HS-27A (cell line): ENCODE data around the gene PDE6B.
"Not testable (repeated sequence)": the region's sequence is repeated elsewhere in the genome, so short reads cannot be mapped to it uniquely, and the experiment has no call there.

ENCODE experiments used
- DNase-seq: peaks from one replicate; pipeline ENCODE4 v3.0.0-alpha.2; 2012; ENCODE audit warnings: low read depth, missing footprints

Gene PDE6B

DNA sequence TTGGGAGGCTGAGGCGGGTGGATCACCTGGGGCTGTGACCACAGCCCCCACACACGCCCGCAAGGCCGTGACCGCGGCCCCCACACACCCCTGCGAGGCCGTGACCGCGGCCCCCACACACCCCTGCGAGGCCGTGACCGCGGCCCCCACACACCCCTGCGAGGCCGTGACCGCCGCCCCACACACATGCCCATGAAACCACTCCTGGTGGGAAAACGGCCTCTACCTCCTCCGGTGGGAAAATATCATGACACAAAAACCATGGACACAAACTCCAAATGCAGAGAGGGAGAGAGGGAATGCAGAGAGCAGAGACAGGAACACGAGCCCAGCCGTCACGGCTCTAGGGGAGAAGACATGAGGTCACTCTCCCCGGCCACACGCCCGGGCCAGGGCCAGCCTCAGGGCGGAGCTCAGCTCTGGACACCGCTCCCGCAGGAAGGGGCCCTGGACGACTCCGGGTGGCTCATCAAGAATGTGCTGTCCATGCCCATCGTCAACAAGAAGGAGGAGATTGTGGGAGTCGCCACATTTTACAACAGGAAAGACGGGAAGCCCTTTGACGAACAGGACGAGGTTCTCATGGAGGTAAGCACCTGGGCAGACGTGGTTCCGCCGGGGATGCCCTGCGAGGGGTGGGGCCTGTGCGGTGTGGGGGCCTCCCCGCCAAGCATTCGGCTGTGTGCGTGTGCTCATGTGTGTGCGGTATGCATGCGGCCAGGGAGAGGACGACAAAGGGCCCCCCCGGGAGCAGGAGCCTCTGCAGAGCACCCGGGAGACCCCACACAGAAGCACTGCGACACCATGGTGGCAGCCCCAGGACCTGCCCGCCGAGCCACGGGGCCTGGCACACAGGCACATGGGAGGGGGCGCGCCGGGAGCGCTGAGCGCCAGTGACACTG lies 31.3 kb downstream of the PDE6B start:
- DNase-seq, result no peak

DNA sequence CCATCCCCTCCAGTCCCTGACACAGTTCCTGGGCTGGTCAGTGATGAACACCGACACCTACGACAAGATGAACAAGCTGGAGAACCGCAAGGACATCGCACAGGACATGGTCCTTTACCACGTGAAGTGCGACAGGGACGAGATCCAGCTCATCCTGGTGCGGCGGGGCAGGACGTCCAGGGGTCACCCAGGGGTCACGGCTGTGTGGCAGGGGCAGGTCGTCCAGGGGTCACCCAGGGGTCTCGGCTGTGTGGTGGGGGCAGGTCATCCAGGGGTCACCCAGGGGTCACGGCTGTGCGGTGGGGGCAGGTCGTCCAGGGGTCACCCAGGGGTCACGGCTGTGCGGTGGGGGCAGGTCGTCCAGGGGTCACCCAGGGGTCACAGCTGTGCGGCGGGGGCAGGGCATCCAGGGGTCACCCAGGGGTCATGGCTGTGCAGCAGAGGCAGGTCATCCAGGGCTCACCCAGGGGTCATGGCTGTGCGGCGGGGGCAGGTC lies 32.0 kb downstream of the PDE6B start:
- DNase-seq, result no peak

DNA sequence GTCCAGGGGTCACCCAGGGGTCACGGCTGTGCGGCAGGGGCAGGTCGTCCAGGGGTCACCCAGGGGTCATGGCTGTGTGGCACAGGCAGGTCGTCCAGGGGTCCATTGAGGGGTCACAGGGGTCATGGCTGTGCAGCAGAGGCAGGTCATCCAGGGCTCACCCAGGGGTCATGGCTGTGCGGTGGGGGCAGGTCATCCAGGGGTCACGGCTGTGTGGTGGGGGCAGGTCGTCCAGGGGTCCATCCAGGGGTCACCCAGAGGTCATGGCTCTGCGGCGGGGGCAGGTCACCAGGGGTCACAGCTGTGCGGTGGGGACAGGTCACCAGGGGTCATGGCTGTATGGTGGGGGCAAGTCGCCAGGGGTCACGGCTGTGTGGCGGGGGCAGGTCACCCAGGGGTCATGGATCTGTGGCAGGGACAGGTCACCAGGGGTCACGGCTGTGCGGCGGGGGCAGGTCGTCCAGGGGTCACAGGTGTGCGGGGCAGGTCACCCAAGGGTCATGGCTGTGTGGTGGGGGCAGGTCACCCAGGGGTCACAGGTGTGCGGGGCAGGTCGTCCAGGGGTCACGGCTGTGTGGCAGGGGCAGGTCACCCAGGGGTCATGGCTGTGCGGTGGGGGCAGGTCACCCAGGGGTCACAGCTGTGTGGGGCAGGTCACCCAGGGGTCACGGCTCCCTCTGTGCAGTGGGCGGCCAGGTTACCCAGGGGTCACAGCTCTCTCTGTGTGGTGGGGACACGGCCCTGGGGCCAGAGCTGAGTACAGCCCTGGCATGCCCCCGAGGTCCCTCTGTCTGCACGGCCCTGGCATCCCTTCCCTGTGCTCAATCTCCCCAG lies 32.7 kb downstream of the PDE6B start:
- DNase-seq, result no peak

DNA sequence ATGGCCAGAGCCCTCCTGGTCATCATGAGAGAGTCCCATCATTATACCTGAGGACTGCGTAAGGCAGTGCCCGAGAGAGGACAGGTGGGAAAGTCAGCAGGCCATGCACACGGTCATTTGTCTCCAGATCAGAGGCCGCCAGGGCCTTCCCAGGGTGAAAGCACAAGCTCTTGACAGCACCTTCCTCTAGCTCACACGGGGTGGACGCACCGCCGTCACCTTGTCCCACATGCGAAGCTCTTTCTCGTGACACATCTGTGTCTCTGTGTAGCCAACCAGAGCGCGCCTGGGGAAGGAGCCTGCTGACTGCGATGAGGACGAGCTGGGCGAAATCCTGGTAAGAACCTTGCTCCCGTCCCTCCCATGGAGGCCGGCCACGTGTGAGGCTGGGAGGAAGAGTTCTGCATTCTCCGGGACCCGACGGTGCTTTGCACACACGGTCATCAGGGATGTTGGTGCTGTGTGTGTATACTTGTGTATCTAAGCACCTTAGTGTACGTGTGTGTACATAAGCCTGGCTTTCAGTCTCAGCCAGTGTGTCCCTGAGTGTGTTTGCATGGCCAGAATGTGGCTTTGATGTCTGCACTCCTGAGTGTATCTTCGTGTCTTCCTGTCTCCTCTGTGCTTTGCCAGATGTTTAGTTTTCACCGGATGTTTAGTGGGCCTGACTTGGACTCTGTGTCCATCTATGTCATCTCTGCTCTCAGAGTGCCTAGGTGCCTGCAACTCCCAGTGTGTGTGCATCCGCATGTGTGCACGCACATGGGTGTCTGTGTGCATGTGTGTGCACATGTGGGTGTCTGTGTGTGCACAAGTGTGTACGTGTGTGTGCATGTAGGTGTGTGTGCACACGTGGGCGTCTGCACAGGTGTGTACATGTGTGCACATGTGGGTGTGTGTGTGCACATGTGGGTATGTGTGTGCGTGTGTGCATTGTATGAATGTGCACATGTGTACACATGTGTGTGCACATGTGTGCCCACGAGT lies 33.6 kb downstream of the PDE6B start:
- DNase-seq, result no peak

DNA sequence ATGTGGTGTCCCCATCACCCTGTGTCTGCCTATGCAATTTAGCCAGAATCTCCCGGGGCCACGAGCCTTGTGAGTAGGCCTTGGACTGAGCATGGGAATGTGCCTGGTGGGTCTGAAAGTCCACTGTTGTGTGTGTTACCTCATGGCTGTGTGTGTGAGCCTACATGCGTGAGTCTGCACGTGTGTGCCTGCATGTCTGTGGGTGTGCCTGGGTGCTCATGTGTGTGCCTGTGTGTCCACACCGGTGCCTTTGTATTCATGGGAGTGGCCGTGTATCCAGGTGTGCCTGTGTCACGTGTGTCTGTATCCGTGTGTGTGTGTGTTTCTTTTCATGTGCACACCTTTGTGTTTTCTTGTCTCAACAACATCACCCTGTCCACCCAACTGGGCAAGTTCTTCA lies 34.5 kb downstream of the PDE6B start:
- DNase-seq, result no peak

DNA sequence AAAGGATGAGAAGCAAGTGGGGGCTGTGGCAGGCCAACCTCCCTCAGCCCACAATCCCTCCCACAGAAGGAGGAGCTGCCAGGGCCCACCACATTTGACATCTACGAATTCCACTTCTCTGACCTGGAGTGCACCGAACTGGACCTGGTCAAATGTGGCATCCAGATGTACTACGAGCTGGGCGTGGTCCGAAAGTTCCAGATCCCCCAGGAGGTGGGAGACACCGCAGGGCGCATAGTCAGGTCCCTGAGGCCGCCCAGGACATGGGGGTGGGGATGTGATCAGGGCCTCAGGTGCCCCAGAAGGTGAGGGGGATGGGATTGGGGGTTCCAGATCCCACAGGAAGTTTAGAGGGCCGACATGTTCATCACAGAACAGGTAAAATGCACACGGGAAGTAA lies 35.0 kb downstream of the PDE6B start:
- no peak for DNase-seq

DNA sequence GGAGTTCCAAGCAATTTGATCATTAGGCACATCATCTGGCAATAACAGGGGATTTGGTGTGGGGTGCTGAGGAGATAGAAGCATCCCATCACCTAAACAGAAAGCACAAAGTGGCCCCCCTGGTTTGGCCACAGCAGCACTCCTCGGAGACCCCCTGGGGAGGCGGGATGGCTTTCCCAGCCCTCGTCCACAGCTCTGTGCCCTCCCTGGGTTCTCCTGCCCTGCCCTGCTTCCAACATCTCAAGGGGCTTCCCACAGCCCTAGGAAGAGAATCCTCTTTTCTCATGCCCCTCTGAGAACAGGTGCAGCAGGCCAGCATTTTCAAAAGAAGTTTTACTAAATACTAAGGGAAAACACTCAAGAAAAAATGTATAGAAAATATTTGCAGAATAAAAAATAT lies 35.9 kb downstream of the PDE6B start:
- no peak for DNase-seq

DNA sequence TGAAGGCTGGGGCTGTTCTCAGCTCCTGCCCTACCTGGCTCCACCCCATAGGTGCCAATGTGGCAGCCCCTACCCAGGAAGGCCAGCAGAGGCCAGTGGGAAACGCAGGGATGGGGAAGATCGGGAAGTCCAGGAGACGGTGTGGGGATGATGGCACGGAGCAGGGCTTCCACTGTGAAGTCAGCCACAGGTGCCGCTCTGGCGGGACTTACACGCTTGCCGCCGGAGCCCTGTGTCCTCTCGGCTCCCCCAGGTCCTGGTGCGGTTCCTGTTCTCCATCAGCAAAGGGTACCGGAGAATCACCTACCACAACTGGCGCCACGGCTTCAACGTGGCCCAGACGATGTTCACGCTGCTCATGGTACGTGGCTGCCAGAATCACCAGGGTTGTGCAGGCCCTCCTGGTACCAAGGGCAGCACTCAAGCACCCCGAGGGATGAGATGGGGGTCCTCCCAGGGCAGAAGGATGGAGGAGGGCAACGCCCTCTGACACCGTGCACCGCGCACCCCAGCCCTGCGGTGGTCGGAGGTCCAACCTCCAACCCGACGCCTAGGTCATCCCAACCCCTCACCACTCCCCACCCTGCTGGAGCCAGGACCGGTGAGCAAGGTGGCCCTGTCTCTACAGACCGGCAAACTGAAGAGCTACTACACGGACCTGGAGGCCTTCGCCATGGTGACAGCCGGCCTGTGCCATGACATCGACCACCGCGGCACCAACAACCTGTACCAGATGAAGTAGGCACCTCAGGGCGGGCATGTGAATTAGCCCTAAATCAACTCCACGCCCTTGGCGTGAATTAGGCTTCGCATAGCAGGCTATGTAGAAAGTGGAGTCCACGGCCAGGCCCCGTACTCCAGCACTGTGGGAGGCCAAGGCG lies 36.7 kb downstream of the PDE6B start:
- DNase-seq, result no peak

DNA sequence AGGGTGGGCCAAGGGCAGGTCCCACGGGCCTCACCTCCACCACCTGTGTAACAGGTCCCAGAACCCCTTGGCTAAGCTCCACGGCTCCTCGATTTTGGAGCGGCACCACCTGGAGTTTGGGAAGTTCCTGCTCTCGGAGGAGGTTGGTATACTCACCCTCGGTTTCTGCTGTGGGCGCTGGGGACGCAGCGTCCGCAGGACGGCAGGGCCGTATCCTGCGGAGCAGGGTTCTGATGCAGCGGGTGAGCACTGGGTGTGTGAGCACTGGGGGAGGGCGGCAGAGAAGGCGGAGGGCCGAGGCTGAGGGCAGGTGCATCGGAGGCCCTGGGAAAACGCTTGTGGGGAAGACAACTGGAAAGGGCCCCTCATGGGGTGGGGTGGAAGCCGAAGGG lies 37.7 kb downstream of the PDE6B start:
- no peak for DNase-seq

DNA sequence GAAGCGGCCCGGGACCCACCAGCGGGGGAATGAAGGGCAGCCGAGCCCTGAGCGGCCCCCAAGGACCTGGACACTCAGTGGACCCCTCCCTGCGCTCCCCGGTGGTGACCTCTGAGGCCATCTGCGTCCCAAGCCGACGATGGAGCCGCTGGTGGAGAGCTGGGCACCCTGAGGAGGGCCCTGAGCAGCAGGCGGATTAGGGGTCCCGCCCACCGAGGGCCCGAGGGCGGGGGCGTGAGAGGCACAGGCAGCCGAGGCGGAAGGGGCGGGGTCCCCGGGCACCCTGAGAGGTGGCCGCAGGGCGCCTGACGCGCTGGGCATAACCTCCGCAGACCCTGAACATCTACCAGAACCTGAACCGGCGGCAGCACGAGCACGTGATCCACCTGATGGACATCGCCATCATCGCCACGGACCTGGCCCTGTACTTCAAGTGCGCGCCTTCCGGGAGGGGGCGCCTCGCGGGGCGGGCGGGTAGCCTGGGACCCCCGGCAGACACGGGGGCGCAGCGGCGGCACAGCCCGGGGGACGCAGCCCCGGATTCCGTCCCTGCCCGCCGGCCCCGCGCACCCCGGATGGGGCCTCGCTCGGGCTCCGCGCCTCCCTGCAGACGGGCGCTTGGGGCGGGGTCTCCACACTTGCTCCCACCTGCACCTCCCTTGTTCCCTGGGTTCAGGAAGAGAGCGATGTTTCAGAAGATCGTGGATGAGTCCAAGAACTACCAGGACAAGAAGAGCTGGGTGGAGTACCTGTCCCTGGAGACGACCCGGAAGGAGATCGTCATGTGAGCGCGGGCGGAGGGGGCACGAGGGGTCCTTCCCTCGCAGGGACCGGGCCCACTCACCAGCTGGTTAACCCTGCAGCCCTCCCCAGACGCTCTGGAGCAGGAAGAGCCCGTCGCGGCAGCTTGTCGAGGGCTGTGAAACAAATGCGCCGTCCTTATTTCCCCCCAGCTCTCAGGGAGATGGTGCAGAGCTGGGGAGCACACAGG lies 38.4 kb downstream of the PDE6B start:
- DNase-seq, result no peak

DNA sequence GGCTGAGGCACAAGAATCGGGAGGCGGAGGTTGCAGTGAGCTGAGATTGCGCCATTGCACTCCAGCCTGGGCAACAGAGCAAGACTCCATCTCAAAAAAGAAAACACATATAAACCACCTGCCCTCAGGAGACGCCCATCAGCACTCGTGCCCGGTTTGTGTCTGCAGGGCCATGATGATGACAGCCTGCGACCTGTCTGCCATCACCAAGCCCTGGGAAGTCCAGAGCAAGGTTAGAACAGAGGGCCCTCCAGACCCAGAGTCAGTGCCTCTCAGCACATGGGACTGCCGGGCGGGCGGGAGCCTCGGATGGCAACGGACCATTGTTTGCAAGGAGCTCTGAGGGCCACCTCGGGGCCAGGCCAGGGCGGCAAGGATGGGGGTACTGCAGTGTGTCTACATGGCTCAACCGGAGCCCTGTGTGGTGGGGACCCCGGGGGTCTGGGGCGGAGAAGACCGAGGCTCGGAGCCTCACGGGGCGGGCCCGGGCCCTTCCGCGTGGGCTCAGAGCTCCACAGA lies 39.4 kb downstream of the PDE6B start:
- no peak for DNase-seq

DNA sequence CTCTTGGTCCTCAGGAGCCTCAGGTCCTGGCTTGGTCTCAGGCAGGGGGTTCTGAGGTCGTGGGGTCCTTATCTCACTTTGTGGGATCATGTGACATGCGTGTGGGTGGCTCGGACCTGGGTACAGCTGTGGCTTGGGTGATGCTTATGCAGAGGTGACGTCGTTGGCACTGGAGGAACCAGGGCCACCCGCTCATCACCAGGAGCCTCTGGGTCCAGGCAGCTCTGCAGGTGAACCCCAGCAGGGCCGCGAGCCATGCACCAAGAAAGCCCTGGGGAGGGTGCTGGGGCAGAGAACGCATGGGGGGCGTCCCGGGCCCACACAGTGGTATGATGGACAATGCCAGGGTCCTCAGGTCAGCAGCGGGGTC lies 40.0 kb downstream of the PDE6B start:
- DNase-seq, result no peak

DNA sequence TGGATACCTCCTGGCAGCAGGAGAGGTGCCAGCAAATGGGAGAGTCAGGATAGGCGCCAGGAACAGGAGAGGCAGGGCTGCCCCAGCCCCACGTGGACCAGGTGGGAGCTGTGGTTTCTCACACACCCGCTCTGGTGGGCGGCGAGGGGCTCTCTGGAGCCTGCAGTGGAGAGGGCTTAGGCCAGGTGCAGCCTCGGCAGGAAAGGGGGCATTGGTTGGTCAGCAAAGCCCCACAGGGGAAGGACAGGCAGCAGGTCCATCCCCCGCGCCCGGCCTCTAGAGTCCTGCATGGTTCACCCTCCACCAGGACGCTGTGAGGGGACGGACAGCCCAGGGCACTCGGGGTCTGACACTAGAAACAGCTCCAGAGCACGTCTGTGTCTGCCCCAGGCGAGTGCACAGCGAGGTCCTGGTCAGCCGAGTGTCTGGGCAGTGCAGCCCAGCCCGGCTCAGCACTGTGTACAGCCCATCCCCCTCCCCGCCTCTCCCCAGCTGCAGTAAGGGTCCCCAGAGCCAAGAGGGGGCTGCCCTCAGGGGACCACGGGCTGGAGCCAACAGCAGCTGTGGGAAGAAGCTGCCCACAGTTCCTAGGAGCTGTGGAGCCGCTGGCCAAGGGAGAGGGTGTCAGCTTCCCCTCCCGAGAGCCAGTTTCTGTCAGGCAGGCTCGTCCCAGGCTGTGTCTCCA lies 40.5 kb downstream of the PDE6B start:
- no peak for DNase-seq

DNA sequence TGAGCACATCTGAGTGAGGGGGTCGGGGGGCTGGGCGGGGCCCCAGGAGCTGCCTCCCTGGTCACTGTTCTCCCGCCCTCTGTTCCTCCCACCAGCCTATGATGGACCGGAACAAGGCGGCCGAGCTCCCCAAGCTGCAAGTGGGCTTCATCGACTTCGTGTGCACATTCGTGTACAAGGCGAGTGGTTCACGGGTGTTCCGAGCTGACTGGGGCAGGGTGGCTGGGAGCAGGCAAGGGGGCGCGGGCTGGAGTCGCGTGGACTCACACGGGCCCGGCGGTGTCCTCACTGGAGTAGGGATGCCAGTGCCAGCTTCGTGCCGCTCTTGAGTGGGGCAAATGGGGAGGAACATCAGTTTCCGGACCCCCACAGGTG lies 41.0 kb downstream of the PDE6B start:
- DNase-seq, result no peak

DNA sequence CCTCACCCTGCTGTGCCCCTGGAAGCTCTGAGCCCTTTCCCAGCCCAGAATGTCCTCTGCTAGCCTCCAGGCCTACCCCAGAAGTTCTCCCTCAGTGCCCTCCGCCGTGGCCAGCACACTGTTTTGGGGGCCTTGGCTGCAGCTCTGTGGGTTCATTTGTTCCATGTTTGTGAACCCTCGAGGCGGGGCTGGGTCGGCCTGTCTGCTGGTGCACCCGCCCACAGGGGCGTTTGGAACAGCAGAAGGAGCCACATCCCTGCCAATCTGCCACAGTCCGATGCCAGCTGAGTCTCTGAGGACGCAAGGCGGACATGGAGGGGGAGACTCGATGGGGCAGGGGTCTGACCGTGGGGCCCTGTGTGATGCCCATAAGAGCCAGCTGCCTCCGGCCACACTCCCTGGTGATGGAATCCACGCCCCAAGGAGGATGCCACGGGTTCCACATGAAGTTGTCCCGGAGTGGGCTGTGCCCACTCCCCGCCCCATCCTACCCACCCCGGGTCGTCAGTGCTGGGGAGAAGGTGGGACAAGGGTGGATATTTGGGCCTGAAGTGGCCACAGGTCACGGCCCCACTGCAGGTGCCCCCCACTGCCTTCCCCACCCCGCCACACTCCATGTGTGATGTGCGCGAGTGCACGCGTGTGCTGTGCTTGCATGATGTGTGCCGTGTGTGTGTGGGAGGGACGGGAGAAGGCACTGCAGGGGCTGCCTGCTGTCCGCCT lies 41.6 kb downstream of the PDE6B start:
- no peak for DNase-seq

DNA sequence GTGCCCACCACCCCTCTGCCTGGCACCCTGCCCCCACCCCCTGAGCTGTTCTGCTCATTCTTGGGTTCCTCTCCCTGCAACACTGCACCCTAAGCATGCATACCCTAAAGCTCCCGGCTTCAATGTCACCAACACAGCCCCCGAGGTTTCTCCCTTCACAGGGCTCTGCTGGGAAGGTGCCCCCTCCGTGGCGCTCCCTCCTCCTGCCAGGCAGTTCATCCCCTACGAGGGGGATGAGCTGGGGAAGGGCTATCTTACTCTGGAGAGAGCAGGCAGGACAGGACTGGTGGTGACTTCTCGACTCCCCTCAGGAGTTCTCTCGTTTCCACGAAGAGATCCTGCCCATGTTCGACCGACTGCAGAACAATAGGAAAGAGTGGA lies 42.2 kb downstream of the PDE6B start:
- DNase-seq, result no peak

DNA sequence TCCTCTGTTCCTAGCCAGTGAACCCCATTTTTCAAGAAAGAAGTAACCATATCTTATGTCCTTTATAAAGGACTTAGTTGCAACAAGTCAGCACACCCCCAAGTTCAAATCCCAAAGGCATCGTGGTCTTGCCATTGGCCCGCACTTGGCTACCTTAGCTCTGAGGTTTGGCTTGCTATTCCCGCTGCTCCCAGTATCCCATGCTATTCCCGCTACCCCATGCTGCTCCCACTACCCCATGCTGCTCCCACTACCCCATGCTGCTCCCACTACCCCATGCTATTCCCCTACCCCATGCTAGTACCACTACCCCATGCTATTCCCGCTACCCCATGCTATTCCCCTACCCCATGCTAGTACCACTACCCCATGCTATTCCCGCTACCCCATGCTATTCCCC lies 42.8 kb downstream of the PDE6B start:
- DNase-seq, result not testable (repeated sequence)
